GM12872 (cell line): ENCODE results near the gene CRY2.

Experiments
- TF ChIP-seq, protein P1 (sequence below): IDR thresholded peaks from 3 replicates; pipeline ENCODE4 v1.5.1; 2011; ENCODE audit warnings: low read depth, mild to moderate bottlenecking, low read length, moderate library complexity; ENCODE audit not compliant: insufficient read depth

The CRY2 gene

DNA sequence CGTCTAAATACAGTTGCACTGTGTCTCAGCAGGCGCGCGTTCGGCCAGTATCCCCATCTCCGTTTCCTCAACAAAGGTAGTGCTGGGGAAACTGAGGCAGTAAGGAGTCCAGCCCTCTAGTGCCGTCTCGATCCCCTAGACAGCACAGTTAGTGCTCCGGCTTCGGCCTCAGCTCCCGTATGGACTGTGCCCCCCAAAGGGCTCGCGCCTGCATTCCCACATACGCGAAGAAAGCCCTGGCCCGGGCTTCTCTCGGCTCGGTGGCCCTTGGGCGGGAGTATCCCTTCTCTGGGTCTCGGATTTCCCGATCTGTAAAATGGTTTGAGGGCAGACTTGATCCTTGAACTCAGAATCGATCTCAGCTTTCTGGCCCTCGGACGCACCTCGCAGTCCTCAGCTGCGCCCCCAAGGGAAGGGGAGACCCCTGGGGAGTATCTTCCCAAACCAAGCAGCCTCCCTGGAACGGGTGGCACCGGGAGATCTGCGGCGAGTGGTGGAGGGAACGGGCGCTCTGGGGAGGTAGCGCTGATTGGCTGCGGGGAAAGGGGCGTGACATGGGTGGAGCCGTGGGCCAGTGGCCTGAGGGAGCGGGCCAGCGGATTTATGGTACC is 71.2 kb downstream of the CRY2 start:
- TF ChIP-seq, protein P1, sequence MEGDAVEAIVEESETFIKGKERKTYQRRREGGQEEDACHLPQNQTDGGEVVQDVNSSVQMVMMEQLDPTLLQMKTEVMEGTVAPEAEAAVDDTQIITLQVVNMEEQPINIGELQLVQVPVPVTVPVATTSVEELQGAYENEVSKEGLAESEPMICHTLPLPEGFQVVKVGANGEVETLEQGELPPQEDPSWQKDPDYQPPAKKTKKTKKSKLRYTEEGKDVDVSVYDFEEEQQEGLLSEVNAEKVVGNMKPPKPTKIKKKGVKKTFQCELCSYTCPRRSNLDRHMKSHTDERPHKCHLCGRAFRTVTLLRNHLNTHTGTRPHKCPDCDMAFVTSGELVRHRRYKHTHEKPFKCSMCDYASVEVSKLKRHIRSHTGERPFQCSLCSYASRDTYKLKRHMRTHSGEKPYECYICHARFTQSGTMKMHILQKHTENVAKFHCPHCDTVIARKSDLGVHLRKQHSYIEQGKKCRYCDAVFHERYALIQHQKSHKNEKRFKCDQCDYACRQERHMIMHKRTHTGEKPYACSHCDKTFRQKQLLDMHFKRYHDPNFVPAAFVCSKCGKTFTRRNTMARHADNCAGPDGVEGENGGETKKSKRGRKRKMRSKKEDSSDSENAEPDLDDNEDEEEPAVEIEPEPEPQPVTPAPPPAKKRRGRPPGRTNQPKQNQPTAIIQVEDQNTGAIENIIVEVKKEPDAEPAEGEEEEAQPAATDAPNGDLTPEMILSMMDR = no peak

GRCh38 chr11:45918962-45919675 is 71.8 kb downstream of the CRY2 start:
- TF ChIP-seq, protein P1 = no peak

DNA sequence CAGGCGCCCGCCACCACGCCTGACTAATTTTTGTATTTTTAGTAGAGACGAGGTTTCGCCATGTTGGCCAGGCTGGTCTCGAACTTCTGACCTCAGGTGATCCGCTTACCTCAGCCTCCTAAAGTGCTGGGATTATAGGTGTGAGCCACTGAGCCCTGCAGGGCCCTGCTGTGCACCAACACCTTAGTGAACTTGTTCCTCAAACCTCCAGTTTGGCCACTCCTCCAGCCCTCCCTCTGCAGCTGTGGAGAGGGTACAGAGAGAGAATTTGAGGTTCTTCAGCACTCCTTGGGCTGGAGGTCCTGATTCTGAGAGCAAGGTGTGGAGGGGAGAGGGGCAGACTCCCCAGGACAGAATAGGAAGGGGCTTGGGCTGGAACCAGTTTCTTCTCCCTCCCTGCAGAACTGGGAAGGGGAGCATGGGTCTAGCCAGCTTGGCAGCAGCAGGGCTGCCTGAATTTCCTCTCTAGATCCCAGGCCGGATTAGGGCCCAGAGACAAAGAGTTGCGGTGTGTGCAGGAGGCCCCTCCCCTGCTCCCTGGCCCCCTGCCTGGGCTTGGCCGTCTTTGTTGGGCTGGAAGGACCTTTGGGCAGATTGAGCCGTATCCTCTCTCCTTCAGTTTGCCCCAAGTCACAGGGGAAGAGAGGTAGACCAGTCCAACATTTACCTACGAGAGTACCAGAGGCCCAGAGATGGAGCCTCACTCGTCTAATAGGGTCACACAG is 72.7 kb downstream of the CRY2 start:
- TF ChIP-seq, protein P1 = no peak

- TF ChIP-seq, protein P1 = no peak
These were observed 73.5 kb downstream of the CRY2 start for GRCh38 chr11:45920531-45921477.

GRCh38 chr11:45921561-45922424 is 74.5 kb downstream of the CRY2 start:
- TF ChIP-seq, protein P1 = no peak

DNA sequence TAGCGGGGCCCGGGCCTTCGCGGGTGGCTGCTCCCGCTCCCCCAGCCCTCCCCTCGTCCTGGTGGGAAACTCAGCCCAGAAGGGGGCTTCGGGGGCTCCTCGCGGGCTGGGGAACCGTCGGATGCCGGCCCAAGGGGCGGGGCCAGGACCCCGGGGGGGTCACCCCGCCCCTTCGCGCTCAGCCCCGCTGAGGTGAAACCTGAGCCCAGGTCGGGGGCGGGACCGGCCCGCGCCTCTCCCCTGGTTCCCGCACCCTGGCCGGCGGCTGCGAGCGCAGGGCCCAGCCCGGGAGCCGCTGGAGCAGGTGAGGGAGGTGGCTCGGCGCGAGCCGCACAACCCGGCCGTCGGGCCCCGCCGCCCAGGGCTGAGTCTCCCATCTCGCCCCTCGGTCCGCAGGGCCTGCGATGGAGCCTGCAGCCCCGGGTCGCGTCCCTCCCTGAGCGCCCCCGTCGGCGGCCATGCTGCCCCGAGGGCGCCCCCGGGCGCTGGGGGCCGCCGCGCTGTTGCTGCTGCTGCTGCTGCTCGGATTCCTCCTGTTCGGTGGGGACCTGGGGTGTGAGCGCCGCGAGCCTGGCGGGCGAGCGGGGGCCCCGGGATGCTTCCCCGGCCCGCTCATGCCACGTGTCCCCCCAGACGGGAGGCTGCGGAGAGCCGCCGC is 75.3 kb downstream of the CRY2 start, which contains the start of gene LARGE2:
Gene LARGE2 (plus strand): TSS at position 232 of the 658 bp plus-strand sequence. CDS start 227 bp downstream, at position 459.
- TF ChIP-seq, protein P1 = no peak
